Effector CD4-positive, alpha-beta T cell (primary cell): ENCODE data around the gene RAB21.
"Not testable (repeated sequence)": the region's sequence is repeated elsewhere in the genome, so short reads cannot be mapped to it uniquely, and the experiment has no call there.

Source experiments
- DNase-seq: peaks from one replicate; pipeline ENCODE4 v3.0.0-alpha.2; 2020

Gene RAB21

DNA sequence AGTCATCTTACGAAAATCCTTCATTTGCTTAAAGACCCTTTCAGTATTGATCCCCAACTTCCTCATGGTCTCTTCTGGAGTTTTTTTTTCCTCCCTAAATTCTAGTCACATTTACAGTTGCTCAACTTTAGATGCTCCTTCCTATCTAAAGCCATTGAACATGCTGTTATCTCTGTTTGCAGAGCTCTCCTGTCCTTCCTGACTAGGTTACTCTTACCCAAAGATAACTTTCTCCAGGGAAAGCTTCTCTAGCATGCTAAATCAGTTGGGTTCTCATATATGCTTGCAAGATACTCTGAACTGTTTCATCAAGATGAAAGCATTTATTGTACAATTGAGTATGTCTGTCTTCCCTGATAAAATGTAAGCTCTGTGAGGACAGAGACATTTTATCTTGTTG lies 1.8 kb upstream of the RAB21 start:
- no peak for DNase-seq

DNA sequence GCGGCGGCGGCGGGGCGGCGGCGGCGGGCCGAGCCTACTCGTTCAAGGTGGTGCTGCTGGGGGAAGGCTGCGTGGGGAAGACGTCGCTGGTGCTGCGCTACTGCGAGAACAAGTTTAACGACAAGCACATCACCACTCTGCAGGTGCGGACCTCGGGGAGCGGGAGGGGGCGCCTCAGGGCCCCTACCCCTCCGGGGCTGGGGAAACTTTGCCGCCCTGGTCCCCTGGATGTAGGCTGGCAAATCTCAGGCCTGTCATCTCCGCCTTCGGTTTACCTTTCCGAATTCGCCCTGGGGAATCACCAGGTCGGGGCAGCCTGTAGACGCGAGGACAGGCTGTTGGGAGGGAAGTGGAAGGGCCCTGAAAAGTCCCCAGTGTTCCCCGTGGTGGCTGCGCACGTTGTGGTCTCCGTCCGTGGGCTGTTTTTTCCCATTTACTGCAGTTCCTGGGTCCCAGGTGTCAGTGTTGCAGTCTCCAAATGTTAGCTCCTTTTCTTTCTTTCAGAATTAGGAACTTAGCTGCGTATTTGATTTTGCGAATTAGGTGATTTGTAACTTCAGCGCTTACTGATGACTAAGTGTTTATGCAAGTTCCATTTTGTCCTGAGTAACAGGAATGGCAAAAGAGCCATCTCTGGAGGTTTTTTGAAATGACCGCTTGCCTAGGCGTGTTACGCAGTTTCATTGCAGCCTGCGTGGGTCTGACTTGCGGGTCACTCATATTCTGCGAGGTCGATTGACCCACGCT lies 656 bp downstream of the RAB21 start:
- peak; percentile 51 for DNase-seq

DNA sequence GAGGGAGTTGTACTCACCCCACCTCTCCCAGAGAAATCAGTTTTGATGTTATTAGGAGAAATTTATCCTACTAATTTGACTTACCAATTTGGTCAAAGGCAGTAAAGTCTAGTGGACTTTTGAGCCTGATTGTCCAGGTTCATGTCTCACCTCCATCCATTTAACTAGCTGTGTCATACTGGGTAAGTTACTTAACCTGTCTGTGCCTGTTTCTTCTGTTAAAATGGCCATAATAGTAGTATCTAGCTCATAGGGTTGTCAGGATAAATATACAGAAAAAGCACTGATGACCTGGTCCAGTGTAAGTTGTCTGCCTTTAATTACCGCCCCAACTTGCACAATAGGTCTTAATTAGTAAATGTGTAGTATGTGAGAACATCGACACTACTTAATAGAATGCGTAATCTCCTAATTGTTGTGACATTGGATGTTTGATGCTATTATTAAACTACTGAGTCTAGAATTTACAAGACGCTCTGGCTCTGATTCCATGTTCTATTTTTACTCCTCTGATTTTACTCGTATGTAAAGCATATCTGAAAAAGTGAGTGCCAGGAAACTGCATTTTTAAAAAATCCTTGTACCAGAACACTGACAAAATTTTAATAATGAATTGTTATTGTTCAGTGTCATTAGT lies 1.5 kb downstream of the RAB21 start:
- DNase-seq = no peak

DNA sequence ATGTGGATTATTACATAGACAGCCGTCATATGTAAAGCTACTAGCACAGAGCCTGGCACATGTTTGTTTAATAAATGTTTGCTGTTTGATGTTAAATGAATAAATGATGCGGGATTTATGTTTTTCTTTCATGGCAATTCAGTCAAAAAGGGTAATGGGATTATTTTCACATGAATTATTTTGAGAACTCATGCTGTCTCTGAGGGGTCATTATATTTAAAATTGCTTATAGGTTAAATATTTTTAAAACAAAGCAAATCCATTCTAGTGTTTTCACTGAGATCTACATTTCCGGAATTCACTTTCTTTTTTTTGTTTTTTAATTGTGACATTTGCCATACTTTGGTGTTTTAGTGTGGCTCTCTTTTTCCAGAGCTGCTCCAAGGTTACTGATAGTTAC lies 5.3 kb downstream of the RAB21 start:
- DNase-seq = no peak

DNA sequence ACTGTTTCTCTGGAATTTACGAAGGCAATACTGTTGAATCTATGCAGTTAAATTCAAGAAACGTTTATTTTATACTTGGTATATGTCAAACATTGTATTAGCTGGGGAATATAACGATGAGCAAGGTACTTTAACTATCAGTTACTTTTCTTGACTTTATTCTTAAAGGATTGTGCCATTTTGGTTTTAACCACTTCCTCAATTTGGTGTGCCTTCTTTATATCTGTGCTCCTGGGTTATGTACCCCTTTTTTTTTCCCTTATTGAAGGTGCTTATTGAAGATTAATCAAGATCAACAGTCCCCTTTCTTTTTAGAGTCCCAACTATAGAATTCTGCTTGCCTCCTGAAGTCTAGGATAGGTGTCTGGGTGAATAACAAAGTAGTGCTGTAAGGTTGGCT lies 5.8 kb downstream of the RAB21 start:
- no peak for DNase-seq

DNA sequence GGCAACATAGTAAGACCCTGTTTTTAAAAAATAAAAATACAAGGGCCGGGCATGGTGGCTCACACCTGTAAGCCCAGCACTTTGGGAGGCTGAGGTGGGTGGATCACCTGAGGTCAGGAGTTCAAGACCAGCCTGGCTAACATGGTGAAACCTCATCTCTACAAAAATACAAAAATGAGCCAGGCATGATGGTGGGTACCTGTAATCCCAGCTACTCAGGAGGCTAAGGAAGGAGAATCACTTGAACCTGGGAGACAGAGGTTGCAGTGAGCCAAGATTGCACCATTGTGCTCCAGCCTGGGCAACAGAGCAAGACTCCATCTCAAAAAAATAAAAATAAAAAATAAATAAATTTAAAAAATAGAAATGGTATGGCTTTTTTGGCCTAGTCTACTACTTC lies 6.7 kb downstream of the RAB21 start:
- DNase-seq = not testable (repeated sequence)

DNA sequence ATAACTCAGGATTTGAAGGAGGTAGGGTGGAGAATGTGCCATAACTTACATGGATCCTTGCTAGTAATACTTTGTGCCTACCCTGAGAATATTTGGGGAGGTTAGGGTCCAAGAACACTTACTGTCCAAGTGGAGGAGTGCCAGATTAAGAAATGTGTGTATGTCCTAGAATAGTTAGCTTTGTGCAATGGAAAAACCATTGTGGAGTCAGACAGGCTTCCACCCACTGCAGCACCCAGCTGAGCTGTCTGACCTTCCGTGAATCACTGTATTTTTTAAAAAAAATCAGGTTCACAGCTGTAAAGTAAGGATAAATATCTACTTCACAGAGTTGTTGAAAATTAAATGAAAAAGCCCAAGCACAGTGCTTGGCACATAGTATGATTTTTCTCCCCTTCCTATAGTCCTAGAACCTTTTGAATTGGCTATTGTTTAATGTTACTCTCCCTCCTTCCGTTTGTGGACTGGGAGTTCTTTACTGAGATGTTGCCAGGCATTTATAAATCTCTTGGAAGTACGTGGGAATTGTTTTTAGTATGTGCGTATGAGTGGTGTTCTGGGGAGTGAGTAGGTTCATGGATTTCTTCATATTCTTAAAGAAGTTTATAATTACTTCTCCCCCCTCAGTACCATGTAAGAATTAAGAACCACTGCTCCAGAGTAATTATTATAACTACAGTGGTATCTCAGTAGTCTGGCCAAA lies 9.2 kb downstream of the RAB21 start:
- no peak for DNase-seq

DNA sequence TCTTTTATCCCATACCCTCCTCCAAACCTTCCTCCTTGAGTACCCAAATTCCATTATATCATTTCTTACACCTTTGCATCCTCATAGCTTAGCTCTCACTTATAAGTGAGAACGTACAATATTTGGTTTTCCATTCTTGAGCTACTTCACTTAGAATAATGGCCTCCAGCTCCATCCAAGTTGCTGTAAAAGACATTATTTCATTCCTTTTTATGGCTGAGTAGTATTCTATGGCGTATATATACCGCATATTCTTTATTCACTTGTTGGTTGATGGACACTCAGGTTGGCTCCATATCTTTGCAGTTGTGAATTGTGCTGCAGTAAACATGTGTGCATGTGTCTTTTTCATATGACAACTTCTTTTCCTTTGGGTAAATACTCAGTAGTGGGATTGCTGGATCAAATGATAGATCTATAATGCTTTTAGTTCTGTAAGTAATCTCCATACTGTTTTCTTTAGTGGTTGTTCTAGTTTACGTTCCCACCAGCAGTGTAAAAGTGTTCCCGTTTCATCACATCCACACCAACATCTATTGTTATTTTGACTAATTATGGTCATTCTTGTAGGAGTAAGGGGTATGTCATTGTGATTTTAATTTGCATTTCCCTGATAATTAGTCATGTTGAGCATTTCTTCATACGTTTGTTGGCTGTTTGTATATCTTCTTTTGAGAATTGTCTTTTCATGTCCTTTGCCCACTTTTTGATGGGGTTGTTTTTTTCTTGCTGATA lies 10.1 kb downstream of the RAB21 start:
- DNase-seq = no peak

DNA sequence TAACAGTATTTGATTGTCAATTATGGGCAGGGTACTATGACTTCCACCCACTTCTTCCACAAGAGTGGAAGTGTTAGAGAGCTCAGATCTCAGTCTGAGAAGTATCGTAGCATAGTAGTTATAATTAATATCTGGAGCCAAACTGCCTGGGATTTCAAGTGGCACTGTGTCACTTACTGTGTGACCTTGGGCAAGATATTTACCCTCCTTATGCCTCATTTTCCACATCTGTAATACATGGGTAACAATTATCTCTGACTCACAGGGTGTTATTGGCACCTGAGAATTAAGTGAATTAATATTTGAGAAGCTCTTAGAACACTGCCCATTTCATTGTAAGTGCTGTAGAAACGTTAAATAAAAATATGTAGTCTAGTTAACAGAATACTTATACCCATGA lies 11.5 kb downstream of the RAB21 start:
- no peak for DNase-seq

DNA sequence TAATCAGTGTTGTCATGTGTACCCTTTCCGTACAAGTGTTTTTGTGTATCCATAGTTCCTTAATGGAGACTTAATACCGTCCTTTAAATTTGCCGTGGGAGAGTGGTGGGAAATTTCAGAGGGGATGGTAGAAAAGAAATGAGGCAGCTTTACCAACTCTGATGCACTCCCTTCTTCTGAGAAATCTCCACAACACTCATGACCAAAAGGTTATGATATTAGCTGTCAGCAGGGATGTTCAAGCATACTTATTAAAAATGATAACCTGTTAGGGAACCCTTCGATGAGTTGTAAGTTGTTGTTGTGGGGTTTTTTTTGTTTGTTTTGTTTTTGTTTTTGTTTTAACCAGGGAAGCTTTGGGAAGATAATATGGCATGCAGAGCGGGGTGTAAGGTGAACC lies 12.5 kb downstream of the RAB21 start:
- DNase-seq = no peak

DNA sequence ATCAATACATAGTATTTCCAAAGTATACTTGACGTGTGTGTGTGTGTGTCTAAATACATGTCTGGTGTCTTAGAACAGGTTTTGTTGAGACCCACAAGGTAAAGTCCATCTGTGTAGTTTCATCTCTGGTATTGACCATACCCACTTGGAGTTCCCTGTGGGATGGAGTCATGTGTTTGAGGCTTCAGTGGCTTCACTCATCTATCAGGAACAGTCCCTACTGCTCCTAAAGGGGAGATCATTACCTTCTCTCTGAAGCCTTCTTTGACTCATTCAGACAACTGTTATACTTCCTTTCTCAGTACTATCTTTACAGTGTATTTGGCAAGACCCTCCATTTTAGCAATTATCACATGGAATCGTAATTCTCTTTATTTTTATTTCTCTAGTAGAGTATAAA lies 14.2 kb downstream of the RAB21 start:
- DNase-seq = no peak

DNA sequence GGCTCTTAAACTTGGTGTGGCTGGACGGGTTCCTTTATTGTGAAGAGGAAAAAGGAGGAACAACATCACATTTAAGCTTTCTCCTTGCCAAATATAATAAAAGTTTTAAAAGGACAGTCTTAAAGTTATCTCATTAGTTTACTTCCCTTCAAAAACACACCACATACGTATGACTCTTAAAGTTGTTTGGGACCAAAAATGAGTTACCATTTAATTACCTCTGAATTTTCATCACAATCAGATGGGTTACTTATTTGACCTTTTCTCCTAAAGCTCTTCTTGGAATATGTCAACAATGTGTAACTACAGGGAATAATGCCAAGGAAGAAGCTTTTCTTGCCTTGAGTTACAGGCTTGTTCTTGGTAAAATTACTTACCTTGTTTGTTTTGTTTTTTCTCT lies 16.4 kb downstream of the RAB21 start:
- no peak for DNase-seq

DNA sequence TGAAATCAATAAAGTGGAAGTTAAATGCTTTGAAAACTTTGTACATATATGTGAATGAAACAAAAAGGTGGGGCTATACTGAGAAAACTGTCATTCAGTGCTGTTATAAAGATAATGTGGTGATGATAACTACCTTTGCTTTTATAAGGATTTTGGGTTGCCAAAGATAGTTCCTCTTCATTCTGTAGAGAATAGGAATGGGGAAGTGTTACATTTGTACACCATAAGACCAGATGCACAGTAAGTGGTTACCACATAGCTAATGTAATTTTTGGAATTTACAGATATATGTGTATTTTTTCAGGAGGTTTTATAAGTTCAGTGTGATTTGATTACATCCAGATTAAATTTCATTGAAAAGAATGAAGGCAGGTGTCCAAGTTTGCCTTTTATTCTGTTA lies 18.1 kb downstream of the RAB21 start:
- no peak for DNase-seq

DNA sequence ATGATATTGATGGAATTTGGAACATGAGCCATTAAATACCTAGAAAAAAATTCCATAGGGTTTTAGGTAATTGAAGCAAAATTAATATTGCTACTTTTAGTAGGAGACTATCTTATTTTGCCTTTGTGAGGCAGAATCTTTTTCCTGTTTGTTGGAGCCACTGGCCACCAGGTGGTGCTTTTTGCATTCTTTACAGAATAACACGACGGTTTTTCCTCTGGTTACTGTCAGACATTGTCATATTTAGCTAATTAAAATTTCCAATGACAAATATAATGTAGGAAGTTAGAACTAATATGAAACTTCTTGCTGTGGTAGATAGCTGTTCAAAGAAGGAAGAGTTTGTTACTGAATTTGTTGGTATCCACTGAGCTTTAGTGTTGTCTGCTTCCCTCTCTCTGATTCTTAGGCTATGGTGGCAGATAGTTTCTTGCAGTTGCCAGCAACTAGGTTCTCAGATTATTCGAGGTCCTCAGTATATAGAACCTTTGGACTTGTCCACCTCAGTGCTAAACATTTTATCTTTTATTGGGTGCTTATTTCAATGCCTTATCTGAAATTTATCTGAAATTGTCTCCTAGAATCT lies 25.7 kb downstream of the RAB21 start:
- peak; percentile 33 for DNase-seq

DNA sequence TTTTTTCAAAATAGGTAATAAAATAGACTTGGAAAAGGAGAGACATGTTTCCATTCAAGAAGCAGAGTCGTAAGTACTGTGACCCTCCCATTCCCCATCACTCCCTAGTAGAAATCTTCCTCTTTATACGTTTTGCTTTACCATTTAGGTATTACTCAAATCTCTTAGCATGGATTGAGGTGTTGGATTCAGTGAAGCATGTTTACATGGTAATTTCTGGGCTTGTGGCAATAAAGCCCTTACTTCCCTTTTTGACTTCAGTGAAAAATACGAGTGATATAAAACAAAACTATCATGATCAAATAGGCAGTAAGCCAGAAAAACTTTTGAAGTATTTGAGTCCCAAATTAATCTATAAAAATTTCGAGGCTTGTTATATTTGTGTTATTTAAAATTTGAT lies 27.4 kb downstream of the RAB21 start:
- DNase-seq = no peak

DNA sequence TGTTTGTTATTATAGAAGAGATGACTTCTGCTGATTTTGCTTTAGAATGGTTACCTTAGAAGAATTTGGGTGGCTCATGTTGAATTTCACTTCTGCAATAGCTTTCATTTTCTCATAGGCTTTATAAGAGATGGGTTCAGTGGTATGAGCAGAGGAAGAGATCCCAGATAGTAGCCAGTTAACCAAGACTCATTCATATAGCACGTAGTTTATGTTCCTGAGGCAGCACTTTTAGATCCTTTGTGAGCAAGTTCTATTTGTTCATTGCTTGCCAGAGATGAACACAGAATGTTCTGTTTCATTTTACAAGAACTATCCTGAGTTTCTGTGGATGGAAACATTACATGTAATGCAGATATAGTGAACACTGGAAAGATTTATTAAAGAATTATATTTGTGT lies 32.2 kb downstream of the RAB21 start:
- no peak for DNase-seq

DNA sequence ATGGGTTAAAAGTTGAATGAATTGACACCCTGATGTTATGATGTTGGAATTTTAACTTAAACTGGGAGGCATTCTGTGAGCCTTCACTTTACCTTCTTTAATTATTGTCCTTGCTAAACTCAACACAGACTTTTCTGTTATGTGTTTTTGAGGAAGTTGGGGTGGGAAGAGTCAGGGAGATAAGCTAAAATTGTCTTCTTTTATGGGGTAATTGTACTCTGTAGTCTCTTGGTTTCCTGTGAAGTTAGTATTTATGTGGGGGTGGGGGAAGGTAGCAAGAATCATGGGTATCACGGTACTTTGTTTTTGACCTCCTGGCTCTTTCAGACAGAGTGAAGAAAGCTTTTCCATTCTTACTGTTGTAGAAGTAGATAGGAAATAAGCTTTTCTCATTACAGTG lies 32.9 kb downstream of the RAB21 start:
- no peak for DNase-seq

DNA sequence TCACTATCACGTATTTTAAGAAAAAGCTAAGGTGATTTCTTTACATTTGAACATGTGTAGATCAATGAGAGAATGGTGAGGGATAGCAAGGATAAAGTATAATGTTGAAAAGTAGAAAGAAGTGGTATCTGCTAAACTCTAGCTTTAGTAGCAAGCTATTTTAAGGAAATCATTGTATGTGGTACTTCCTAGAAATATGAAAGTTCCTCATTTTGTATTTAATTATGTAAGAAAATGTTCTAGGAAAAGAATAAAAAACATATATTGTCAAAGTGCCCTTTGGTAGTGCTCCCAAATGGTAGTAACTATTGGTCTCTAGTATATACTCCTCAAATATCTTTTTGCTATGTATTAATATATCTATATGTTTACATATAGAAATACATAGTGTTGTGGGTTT lies 35.7 kb downstream of the RAB21 start:
- no peak for DNase-seq

DNA sequence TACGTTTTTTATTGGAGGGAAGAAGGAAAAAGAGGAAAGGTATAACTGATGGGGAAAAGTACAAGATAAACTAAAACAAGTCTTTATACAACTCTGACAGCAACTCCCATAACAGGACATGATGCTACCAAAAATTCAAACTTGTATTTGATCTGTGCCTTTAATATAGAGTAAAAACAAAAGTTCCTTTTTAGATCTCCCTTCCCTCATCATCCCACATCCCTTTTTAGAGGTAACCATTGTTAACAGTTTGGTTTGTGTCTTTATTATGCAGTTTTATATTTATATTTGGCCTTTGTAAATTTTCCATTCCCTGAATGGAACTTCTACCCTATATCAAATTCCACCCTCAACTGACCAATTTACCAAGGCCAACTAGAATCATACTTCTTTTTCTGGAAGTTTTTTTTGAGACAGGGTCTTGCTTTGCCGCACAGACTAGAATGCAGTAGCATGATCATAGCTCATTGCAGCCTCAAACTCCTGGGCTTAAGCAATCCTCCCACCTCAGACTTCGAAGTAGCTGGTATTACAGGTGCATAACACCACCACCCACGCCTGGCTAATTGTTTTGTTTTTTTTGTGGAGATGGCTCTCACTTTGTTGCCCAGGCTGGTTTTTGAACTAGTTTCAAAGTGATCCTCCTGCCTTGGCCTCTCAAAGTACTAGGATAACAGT lies 36.9 kb downstream of the RAB21 start:
- DNase-seq = no peak

DNA sequence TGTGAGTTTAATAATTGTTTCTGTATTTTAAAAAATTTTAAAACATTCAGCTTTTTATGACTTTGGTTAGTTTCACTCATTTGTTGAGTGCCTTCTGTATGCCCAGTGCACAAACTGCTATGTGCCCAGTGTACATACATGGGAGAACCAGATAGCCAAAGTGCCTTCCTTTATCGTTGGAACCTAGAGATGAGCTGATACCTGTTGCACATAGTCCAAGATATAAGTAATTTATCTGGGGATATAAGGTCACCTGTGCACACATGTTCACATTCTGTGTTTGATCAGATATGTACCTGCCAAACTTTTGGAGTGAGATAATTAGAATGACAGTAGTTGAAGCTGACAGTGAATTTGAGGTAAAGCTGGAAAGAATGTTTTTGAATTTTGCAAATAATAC lies 37.9 kb downstream of the RAB21 start:
- DNase-seq = no peak

DNA sequence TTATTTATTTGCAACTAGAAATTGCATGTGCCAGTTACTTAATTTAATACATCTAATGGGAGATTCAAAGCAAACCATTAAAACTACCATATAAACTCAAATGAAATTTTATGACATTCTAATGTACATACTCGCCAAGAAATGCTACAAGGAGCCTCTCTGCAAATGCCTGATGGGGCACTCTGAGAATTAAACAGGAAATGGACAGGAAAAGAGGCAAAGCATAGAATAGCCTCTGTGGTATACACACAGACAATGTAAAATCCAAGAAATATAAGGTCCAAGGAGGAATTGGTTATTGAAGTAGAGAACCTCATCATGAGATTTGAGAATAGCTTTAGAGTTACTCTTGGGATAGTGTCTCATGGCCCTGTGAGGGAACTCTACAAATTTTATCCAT lies 41.2 kb downstream of the RAB21 start:
- DNase-seq = no peak

DNA sequence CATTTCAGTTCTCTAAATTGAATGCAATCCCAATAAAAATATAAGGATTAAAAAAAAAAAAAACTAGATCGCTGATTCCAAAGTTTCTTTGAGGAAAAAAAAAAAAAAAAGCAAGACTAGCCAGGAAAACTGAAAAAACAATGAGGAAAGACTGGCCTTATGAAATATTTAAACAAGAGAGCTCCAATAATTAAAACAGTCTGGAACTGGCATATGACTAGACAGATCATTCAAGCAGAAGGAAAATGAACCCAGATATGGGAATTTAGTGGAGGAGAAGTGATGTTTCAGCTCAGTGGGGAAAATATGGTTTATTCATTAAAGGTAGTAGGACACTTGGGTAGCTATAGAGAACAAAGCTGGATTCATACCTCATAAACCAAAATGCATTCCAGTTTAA lies 42.9 kb downstream of the RAB21 start:
- no peak for DNase-seq

DNA sequence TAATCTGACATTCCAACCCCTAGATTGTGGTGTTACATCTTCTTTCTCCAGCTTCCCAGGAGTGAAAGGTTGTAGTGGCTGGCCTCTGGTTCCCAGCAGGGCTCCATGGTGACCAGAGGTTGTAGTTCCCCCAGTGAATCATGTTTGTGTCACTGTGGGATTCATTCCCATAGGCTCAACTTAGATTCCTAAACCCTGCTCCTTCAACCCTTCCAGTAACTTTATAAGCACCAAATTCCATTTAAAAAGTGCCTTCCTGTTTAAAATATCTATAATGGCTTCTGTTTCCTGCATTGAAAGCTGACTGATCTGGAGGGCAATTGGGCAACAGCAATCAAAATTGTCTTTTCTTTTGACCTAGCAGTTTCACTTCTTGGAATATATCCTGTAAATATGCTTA lies 44.4 kb downstream of the RAB21 start:
- DNase-seq = no peak
